A673 (cell line): ENCODE results near the gene FMNL3. TPM values are rescaled to one million over a fixed set of nuclear protein-coding genes. Genes with fewer than 3 reads are reported as not detected.

Source experiments
- BruUV-seq: library from RNA; stranded (reverse); fragments of 400-500 nt; replicated peaks from 2 replicates; lab custom pipeline; 2021; lab: Mats Ljungman, UMichigan
- CTCF ChIA-PET: fragments of 300-600 bp; sonication (Branson Sonifier 250); formaldehyde crosslinking; loops from one replicate; lab custom pipeline; 2022; ENCODE audit warnings: antibody characterized with exemption; lab: Charles Lee
- POLR2A ChIA-PET: fragments of 300-600 bp; sonication (Branson Sonifier 250); formaldehyde crosslinking; loops from one replicate; lab custom pipeline; 2022; ENCODE audit warnings: antibody characterized with exemption; ENCODE audit not compliant: low non-redundant PET; lab: Charles Lee
- DNase-seq: peaks from one replicate; pipeline ENCODE4 v3.0.0-alpha.2; 2015; ENCODE audit warnings: low spot score
- H3K27ac ChIP-seq: fragments of 200-600 bp; sonication (generic); 2 replicates; pipeline ENCODE4 v1.5.1; 2016; ENCODE audit warnings: mixed run types, low read depth, mild to moderate bottlenecking, mixed read lengths, antibody characterized with exemption, low read length; ENCODE audit not compliant: poor library complexity, severe bottlenecking
- H3K27me3 ChIP-seq: fragments of 200-600 bp; sonication (generic); replicated peaks from 2 replicates; pipeline ENCODE4 v1.6.1; 2017; ENCODE audit warnings: mixed run types, low read depth, mild to moderate bottlenecking, mixed read lengths, antibody characterized with exemption, low read length; ENCODE audit not compliant: insufficient read depth, poor library complexity
- H3K36me3 ChIP-seq: fragments of 200-600 bp; sonication (generic); 2 replicates; pipeline ENCODE4 v1.6.1; 2016; ENCODE audit warnings: mixed run types, mild to moderate bottlenecking, mixed read lengths, antibody characterized with exemption, low read length; ENCODE audit not compliant: insufficient read depth, poor library complexity, severe bottlenecking
- H3K4me1 ChIP-seq: fragments of 200-600 bp; sonication (generic); 2 replicates; pipeline ENCODE4 v1.6.1; 2017; ENCODE audit warnings: mixed run types, mild to moderate bottlenecking, mixed read lengths, antibody characterized with exemption, low read length; ENCODE audit not compliant: insufficient read depth, poor library complexity, severe bottlenecking
- H3K4me3 ChIP-seq: fragments of 200-600 bp; sonication (generic); 2 replicates; pipeline ENCODE4 v1.5.1; 2016; ENCODE audit warnings: low read depth, mixed run types, mild to moderate bottlenecking, mixed read lengths, low read length; ENCODE audit not compliant: poor library complexity, severe bottlenecking
- H3K9me3 ChIP-seq: fragments of 200-600 bp; sonication (generic); 2 replicates; pipeline ENCODE4 v1.6.1; 2016; ENCODE audit warnings: mixed run types, low read depth, mild to moderate bottlenecking, mixed read lengths, antibody characterized with exemption, low read length; ENCODE audit not compliant: poor library complexity, severe bottlenecking
- CTCF ChIP-seq: fragments of 300-800, 200-600 bp; sonication (generic); conservative IDR thresholded peaks from 2 replicates; pipeline ENCODE4 v1.5.1; 2017; ENCODE audit warnings: low read depth, mild to moderate bottlenecking, antibody characterized with exemption, low read length, moderate library complexity, mixed read lengths
- EZH2 ChIP-seq: fragments of 200-600 bp; sonication (generic); IDR thresholded peaks from 2 replicates; pipeline ENCODE4 v1.6.1; 2017; ENCODE audit warnings: borderline replicate concordance, low read depth, mild to moderate bottlenecking, mixed read lengths, antibody characterized with exemption, low read length; ENCODE audit not compliant: poor library complexity, severe bottlenecking
- intact Hi-C: fragments of 100-400 bp; cut with micrococcal nuclease; formaldehyde crosslinking; loops from one replicate; pipeline ENCODE4 v1.10.0; 2022; ENCODE audit not compliant: unreplicated experiment
- total RNA-seq: library from RNA; stranded (reverse); gene quantifications from 2 replicates; pipeline ENCODE4 v1.2.3, GENCODE V29; 2021

The FMNL3 gene
- total RNA-seq, 1 experiment from 2014 or later: 22.0 TPM

- ChIA-PET CTCF (no interaction called here), POLR2A (interaction anchor here (0.8 kb wide), 1 partner anchor 186 kb away, joined by 4 read pairs; no protein-coding TSS in a partner anchor)
- DNase-seq: no peak
- Histone ChIP-seq H3K27me3 (no peaks in the 10 kb centered on the region), H3K9me3 (no peaks in the 10 kb centered on the region), H3K27ac (no peak overlapping the region), H3K36me3 (no peaks in the 10 kb centered on the region), H3K4me3 (no peak overlapping the region), H3K4me1 (peaks cover 19% of the 10 kb centered on the region)
- intact Hi-C loops: no loop called here
- BruUV-seq: no TSS peak
- TF ChIP-seq EZH2: no peak
- no peak for TF ChIP-seq CTCF
These were observed 41.8 kb downstream of the FMNL3 start for GRCh38 chr12:49665384-49665783.

GRCh38 chr12:49664591-49665239 lies 42.5 kb downstream of the FMNL3 start:
- CTCF ChIA-PET: no interaction called here
- Histone ChIP-seq H3K27me3 (no peaks in the 10 kb centered on the region), H3K4me3 (no peak overlapping the region), H3K27ac (no peak overlapping the region), H3K36me3 (no peaks in the 10 kb centered on the region), H3K4me1 (peaks cover 19% of the 10 kb centered on the region), H3K9me3 (no peaks in the 10 kb centered on the region)
- DNase-seq: no peak
- no TSS peak for BruUV-seq
- intact Hi-C loops: no loop called here
- no peak for TF ChIP-seq CTCF
- no peak for TF ChIP-seq EZH2
- POLR2A ChIA-PET: no interaction called here

GRCh38 chr12:49664167-49664566 lies 43.0 kb downstream of the FMNL3 start:
- intact Hi-C loops: no loop called here
- Histone ChIP-seq H3K27ac (peak overlapping the region; percentile 90), H3K36me3 (no peaks in the 10 kb centered on the region), H3K4me3 (no peak overlapping the region), H3K9me3 (no peaks in the 10 kb centered on the region), H3K4me1 (peaks cover 19% of the 10 kb centered on the region), H3K27me3 (no peaks in the 10 kb centered on the region)
- BruUV-seq: no TSS peak
- TF ChIP-seq CTCF: no peak
- TF ChIP-seq EZH2: no peak
- CTCF ChIA-PET: no interaction called here
- POLR2A ChIA-PET: no interaction called here
- no peak for DNase-seq
